Pancreas (tissue), 10 donors: ENCODE data around the gene C3orf33. TPM values are rescaled to one million over a fixed set of nuclear protein-coding genes. Genes with fewer than 3 reads are reported as not detected.

Experiments
- ATAC-seq, 4 donors: fragments of 200-7000 bp; cut with Tn5 transposase; one replicate each; pipeline versions ENCODE4 v1.8.0 to v1.9.1; 2020; ENCODE audit warnings: mild to moderate bottlenecking in 4 of 4, moderate library complexity in 4 of 4
- DNase-seq, 6 donors: peaks; one replicate each; pipeline ENCODE4 v3.0.0-alpha.2; 2020
- FAIRE-seq: peaks from 2 replicates; lab custom pipeline; 2012; peaks lifted over from hg19 to GRCh38; lab: Jason Lieb, UNC
- H3K27ac ChIP-seq, 4 donors: fragments of 200-600 bp; sonication (generic); 1 replicate in 3 of 4; 2 replicates in 1 of 4; pipeline versions ENCODE4 v1.5.0 to v1.8.0; 2020
- H3K27me3 ChIP-seq, 4 donors: fragments of 200-600 bp; one replicate each; pipeline ENCODE4 v1.8.0; 2021
- H3K36me3 ChIP-seq, 3 donors: fragments of 200-600 bp; sonication (generic) in 1 of 3; one replicate each; pipeline versions ENCODE4 v1.5.0 to v1.8.0; 2020 to 2021
- H3K4me1 ChIP-seq, 3 donors: fragments of 200-600 bp; one replicate each; pipeline ENCODE4 v1.8.0; 2021
- H3K4me3 ChIP-seq, 4 donors: fragments of 200-600 bp; sonication (generic) in 2 of 4; one replicate each; pipeline versions ENCODE4 v1.5.0 to v1.8.0; 2020 to 2021
- H3K9me3 ChIP-seq, 4 donors: fragments of 200-600 bp; one replicate each; pipeline ENCODE4 v1.8.0; 2021
- WGBS, 2 donors: extraction: QIAGEN DNeasy Blood & Tissue Kit; methylation state at CpG; one replicate each; pipeline ENCODE4 v1.1.7; 2013; 5-methylcytosine and 5-hydroxymethylcytosine counted together
- intact Hi-C, 3 donors: fragments of 100-400 bp; cut with DNase I; formaldehyde crosslinking; loops; one replicate each; pipeline versions ENCODE4 v1.11.1 to v1.14.2; 2022
- polyA plus RNA-seq, 2 donors: library from polyadenylated mRNA; stranded (reverse); fragments of 200-250 nt; gene quantifications; one replicate each; pipeline ENCODE4 v1.2.3, GENCODE V29; 2013
- total RNA-seq, 6 donors: library from RNA; stranded (reverse); fragmentation: NEBNext Ultra II Directional in 4 of 6; extraction: Animal tissue kit (Norgen Biotek cat#: 25700) in 4 of 6; gene quantifications; one replicate each; pipeline versions ENCODE4 v1.2.1 to v1.2.4, GENCODE V29; 2021 to 2023
- TF ChIP-seq, protein P1 (sequence below), 4 donors: fragments of 200-600 bp; sonication (generic) in 3 of 4; IDR thresholded peaks; one replicate each; pipeline versions ENCODE4 v1.5.0 to v1.8.0; 2021; ENCODE audit warnings: antibody characterized with exemption in 4 of 4
- donor health status: healthy with polysubstance abuse.
- donor health status: DM: no; HTN: no; CAD: no; lungs with moderate emphysema.
- donor health status: DM: no; HTN: no; CAD: no.
- donor health status: control.
- donor health status: control.
- donor health status: Bipolar disorder and iron deficiency.
- donor health status: DM: yes; HTN: yes; CAD: no.
- donor health status: DM: no; HTN: no; CAD: no.
- donor health status: DM: no; HTN: no; CAD: no.
- donor health status: DM: yes; HTN: yes; CAD: no.

The C3orf33 gene
- total and polyA plus RNA-seq, 8 donors: 1.5 to 5.7 (median 3.3) TPM

GRCh38 chr3:155745795-155746550 is 60.1 kb downstream of the C3orf33 start:
- Histone ChIP-seq H3K9me3 (no peaks in the 10 kb centered on the region), H3K36me3 (no peaks in the 10 kb centered on the region), H3K27me3 (no peaks in the 10 kb centered on the region), H3K27ac (peak overlapping the region in 1 of 4 donors; percentile 68), H3K4me1 (no peaks in the 10 kb centered on the region), H3K4me3 (peak overlapping the region in 2 of 4 donors; percentile 55 to 87)
- TF ChIP-seq, protein P1, sequence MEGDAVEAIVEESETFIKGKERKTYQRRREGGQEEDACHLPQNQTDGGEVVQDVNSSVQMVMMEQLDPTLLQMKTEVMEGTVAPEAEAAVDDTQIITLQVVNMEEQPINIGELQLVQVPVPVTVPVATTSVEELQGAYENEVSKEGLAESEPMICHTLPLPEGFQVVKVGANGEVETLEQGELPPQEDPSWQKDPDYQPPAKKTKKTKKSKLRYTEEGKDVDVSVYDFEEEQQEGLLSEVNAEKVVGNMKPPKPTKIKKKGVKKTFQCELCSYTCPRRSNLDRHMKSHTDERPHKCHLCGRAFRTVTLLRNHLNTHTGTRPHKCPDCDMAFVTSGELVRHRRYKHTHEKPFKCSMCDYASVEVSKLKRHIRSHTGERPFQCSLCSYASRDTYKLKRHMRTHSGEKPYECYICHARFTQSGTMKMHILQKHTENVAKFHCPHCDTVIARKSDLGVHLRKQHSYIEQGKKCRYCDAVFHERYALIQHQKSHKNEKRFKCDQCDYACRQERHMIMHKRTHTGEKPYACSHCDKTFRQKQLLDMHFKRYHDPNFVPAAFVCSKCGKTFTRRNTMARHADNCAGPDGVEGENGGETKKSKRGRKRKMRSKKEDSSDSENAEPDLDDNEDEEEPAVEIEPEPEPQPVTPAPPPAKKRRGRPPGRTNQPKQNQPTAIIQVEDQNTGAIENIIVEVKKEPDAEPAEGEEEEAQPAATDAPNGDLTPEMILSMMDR (IDR thresholded peaks at IDR 0.05): no peak
- WGBS, 2 donors: 21 to 27% methylated on average over 19 of the region's 19 CpGs
- ATAC-seq: peak; percentile 30 to 60 (median 45)
- peak in 3 of 6 donors; percentile 28 to 56 (median 32) for DNase-seq
- intact Hi-C loops: no loop called here
- FAIRE-seq: no peak

GRCh38 chr3:155744626-155745324 is 61.3 kb downstream of the C3orf33 start, which contains the start of gene PLCH1:
PLCH1 (minus strand) TSS chr3:155745071; CDS start chr3:155704224, 40,847 bp downstream.
- ATAC-seq (peak; percentile 91 to 93 (median 92)), DNase-seq (peak; percentile 74 to 90 (median 78)), FAIRE-seq (no peak)
- H3K4me3 ChIP-seq: peak within 1 kb of the TSS; percentile 37 to 87 (median 64)
- H3K36me3 ChIP-seq: no peaks in the 10 kb centered on the region
- H3K27ac ChIP-seq: peak within 1 kb of the TSS; percentile 24 to 68 (median 52)
- no peaks in the 10 kb centered on the region for H3K27me3 ChIP-seq
- H3K9me3 ChIP-seq: no peaks in the 10 kb centered on the region
- intact Hi-C loops: no loop called here
- 0 to 1% methylated on average over 33 of the region's 33 CpGs for WGBS, 2 donors
- H3K4me1 ChIP-seq: no peaks in the 10 kb centered on the region
- TF ChIP-seq, protein P1 (IDR thresholded peaks at IDR 0.05): no peak

DNA sequence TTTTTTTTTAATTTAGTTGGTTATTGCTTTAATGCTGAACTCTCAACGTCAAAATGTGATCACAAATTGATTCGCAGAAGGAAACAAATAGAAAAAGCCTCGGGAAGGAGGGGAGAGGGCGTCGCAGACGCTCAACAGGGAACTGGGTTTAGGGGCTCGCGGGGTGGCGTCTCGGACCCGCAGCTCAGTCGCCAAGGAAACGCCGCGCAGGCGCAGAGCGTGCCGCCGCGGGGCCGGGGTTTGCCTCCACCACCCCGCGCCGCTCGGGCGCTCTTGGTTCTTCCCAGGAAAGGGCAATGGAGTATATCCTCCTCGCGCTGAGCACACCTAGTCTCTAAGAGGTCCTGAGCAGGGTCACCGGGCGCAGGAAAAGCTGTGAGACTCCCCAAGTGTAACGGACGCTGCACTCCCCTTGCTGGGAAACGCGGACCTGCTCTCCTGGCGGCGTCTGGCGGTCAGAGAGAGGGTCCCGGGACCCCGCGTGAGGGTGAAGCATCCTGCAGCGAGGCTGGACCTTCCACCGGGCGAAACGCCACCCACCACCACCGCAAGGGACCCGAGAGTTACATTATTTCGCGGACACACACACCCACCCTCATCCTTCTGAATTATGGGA is 62.0 kb downstream of the C3orf33 start:
- peak; percentile 77 to 85 (median 81) for ATAC-seq
- TF ChIP-seq, protein P1 (IDR thresholded peaks at IDR 0.05): no peak
- Histone ChIP-seq H3K27me3 (no peaks in the 10 kb centered on the region), H3K36me3 (no peaks in the 10 kb centered on the region), H3K4me1 (no peaks in the 10 kb centered on the region), H3K27ac (peak overlapping the region; percentile 24 to 68 (median 52)), H3K9me3 (no peaks in the 10 kb centered on the region), H3K4me3 (peak overlapping the region; percentile 37 to 87 (median 64))
- FAIRE-seq: no peak
- 1% methylated on average over 44 to 48 of the region's 48 CpGs for WGBS, 2 donors
- DNase-seq: peak; percentile 48 to 91 (median 73)
- intact Hi-C loops: no loop called here

- FAIRE-seq: no peak
- intact Hi-C loops: no loop called here
- 6% methylated on average over 8 of the region's 8 CpGs for WGBS, 2 donors
- peak overlapping the region in 3 of 4 donors; percentile 50 to 68 (median 53) for H3K27ac ChIP-seq
- no peaks in the 10 kb centered on the region for H3K27me3 ChIP-seq
- no peaks in the 10 kb centered on the region for H3K4me1 ChIP-seq
- no peak for DNase-seq
- H3K36me3 ChIP-seq: no peaks in the 10 kb centered on the region
- H3K9me3 ChIP-seq: no peaks in the 10 kb centered on the region
- H3K4me3 ChIP-seq: peak overlapping the region; percentile 37 to 87 (median 64)
- ATAC-seq: peak; percentile 11 to 14 (median 12)
- TF ChIP-seq, protein P1 (IDR thresholded peaks at IDR 0.05): no peak
These were observed 62.5 kb downstream of the C3orf33 start for GRCh38 chr3:155743606-155744005.
